Measurements from ENCODE around the gene RAB3B. TPM values are rescaled to one million over a fixed set of nuclear protein-coding genes. Genes with fewer than 3 reads are reported as not detected.
A peak's percentile ranks its signal among the peaks of the same experiment; 100 is the strongest.

The RAB3B gene
- total and polyA plus RNA-seq, 4 donors: 0.02 to 0.57 (median 0.11) TPM

- no peak for TF ChIP-seq CTCF (IDR thresholded peaks at IDR 0.05; ENCODE audit: control extremely low read depth, extremely low read depth)
- Histone ChIP-seq H3K36me3 (ENCODE audit: control insufficient read depth in 4 of 4, insufficient read depth in 4 of 4, low read length in 4 of 4) (peaks cover 0 to 3% (median 0%) of the 10 kb centered on the region in 4 donors), H3K9me3 (ENCODE audit: control insufficient read depth in 4 of 4, insufficient read depth in 3 of 4, low read length in 3 of 4) (no peaks in the 10 kb centered on the region), H3K27me3 (ENCODE audit: control insufficient read depth in 3 of 3, insufficient read depth in 3 of 3, low read length in 2 of 3) (peaks cover 0 to 19% (median 4%) of the 10 kb centered on the region in 3 donors), H3K4me3 (peak within 1 kb of the TSS; percentile 92), H3K27ac (ENCODE audit: low read depth in 1 of 2, low read length in 1 of 2) (peak within 1 kb of the TSS; percentile 98 to 99), H3K9ac (ENCODE audit: insufficient read depth in 1 of 2, low read length in 2 of 2) (peak within 1 kb of the TSS; percentile 95 to 99), H3K4me1 (ENCODE audit: control insufficient read depth in 5 of 5, insufficient read depth in 5 of 5, low read length in 5 of 5) (peaks cover 2 to 21% (median 9%) of the 10 kb centered on the region in 5 donors)
- 0% methylated on average over 51 to 54 of the region's 54 CpGs for WGBS, 2 donors
- ATAC-seq (ENCODE audit: insufficient read depth, low FRiP score) (peak; percentile 97), DNase-seq (peak; percentile 100)
Measured at GRCh38 chr1:51878616-51879336, 111.7 kb downstream of the RAB3B start, which contains the start of gene NRDC. NRDC (minus strand) TSS chr1:51878727; CDS start chr1:51878615, 112 bp downstream.

DNA sequence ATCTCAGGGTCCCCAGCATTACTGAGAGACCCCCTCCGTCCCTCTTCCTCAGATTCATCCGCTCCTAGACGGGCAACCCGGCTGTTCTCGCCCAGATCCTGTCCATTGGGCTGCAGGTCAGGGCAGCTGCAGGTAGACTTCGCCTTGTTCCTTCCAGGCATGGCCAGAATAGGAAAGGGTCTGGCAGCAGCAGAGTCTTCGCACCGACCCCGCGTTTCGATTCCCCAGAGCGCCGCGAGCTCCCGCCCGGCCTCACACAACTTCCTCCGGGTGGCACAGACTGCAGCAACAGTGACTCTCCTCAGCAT lies 112.2 kb downstream of the RAB3B start:
- peaks cover 0 to 17% (median 4%) of the 10 kb centered on the region in 3 donors for H3K27me3 ChIP-seq (ENCODE audit: control insufficient read depth in 3 of 3, insufficient read depth in 3 of 3, low read length in 2 of 3)
- H3K4me1 ChIP-seq (ENCODE audit: control insufficient read depth in 5 of 5, insufficient read depth in 5 of 5, low read length in 5 of 5): peaks cover 2 to 21% (median 9%) of the 10 kb centered on the region in 5 donors
- no peak for TF ChIP-seq CTCF (IDR thresholded peaks at IDR 0.05; ENCODE audit: control extremely low read depth, extremely low read depth)
- DNase-seq (no peak), ATAC-seq (ENCODE audit: insufficient read depth, low FRiP score) (peak; percentile 8)
- H3K27ac ChIP-seq (ENCODE audit: low read depth in 1 of 2, low read length in 1 of 2): peak overlapping the region; percentile 86 to 99
- 0% methylated on average over 17 of the region's 17 CpGs for WGBS, 2 donors
- peak overlapping the region; percentile 95 to 99 for H3K9ac ChIP-seq (ENCODE audit: insufficient read depth in 1 of 2, low read length in 2 of 2)
- peaks cover 0 to 3% (median 0%) of the 10 kb centered on the region in 4 donors for H3K36me3 ChIP-seq (ENCODE audit: control insufficient read depth in 4 of 4, insufficient read depth in 4 of 4, low read length in 4 of 4)
- H3K9me3 ChIP-seq (ENCODE audit: control insufficient read depth in 4 of 4, insufficient read depth in 3 of 4, low read length in 3 of 4): no peaks in the 10 kb centered on the region
- peak overlapping the region; percentile 92 for H3K4me3 ChIP-seq

GRCh38 chr1:51877434-51878307 lies 112.8 kb downstream of the RAB3B start:
- Histone ChIP-seq H3K9me3 (ENCODE audit: control insufficient read depth in 4 of 4, insufficient read depth in 3 of 4, low read length in 3 of 4) (no peaks in the 10 kb centered on the region), H3K9ac (ENCODE audit: insufficient read depth in 1 of 2, low read length in 2 of 2) (peak overlapping the region; percentile 95 to 99), H3K27me3 (ENCODE audit: control insufficient read depth in 3 of 3, insufficient read depth in 3 of 3, low read length in 2 of 3) (peaks cover 0 to 11% (median 4%) of the 10 kb centered on the region in 3 donors), H3K4me3 (peak overlapping the region; percentile 92), H3K27ac (ENCODE audit: low read depth in 1 of 2, low read length in 1 of 2) (peak overlapping the region; percentile 86 to 99), H3K36me3 (ENCODE audit: control insufficient read depth in 4 of 4, insufficient read depth in 4 of 4, low read length in 4 of 4) (peaks cover 0 to 3% (median 0%) of the 10 kb centered on the region in 4 donors), H3K4me1 (ENCODE audit: control insufficient read depth in 5 of 5, insufficient read depth in 5 of 5, low read length in 5 of 5) (peaks cover 2 to 21% (median 9%) of the 10 kb centered on the region in 5 donors)
- WGBS, 2 donors: 13 to 14% methylated on average over 21 of the region's 21 CpGs
- ATAC-seq (ENCODE audit: insufficient read depth, low FRiP score) (no peak), DNase-seq (peak in 1 of 3 donors; percentile 31)
- TF ChIP-seq CTCF (IDR thresholded peaks at IDR 0.05; ENCODE audit: control extremely low read depth, extremely low read depth): no peak

All from lung (tissue), 12 donors.